GM13977 (cell line): Measurements from ENCODE around the gene ICOSLG.
"Not testable (repeated sequence)": the region's sequence is repeated elsewhere in the genome, so short reads cannot be mapped to it uniquely, and the experiment has no call there.

Source experiments
- DNase-seq: peaks from one replicate; pipeline ENCODE4 v3.0.0; 2012; ENCODE audit warnings: low spot score
- CTCF ChIP-seq: IDR thresholded peaks from 2 replicates; pipeline ENCODE4 v1.5.1; 2012; ENCODE audit warnings: mild to moderate bottlenecking, control low read depth; ENCODE audit not compliant: insufficient read depth; ENCODE audit errors: extremely low read depth, missing control alignments
- in situ Hi-C: fragments of 300-500 bp; cut with MboI; formaldehyde crosslinking; loops from one replicate; pipeline ENCODE4 v1.12.0; 2022; ENCODE audit warnings: low sequenced_read_pairs, low pct_unique_long_range_greater_than_20kb, mixed read lengths, inconsistent platforms; ENCODE audit not compliant: unreplicated experiment

ICOSLG gene

GRCh38 chr21:44240842-44241241 is at the start of gene ICOSLG:
Gene ICOSLG, minus strand, starts transcription at chr21:44240943. Its CDS starts 126 bp downstream, at chr21:44240817.
- DNase-seq, in situ Hi-C loops: not testable (repeated sequence)

- TF ChIP-seq CTCF = no peak
- DNase-seq = no peak
- in situ Hi-C loops = loop anchor here (25.0 kb wide), 1 partner anchor 202 kb away; no protein-coding TSS in a partner anchor
These were observed 48.8 kb upstream of the ICOSLG start for GRCh38 chr21:44289381-44290010.

- no peak for TF ChIP-seq CTCF
- no peak for DNase-seq
- in situ Hi-C loops = loop anchor here (25.0 kb wide), 1 partner anchor 201 kb away; no protein-coding TSS in a partner anchor
These were observed 47.7 kb upstream of the ICOSLG start for GRCh38 chr21:44288251-44289110.

- in situ Hi-C loops = loop anchor here (25.0 kb wide), 1 partner anchor 200 kb away; no protein-coding TSS in a partner anchor
- TF ChIP-seq CTCF = no peak
- no peak for DNase-seq
These were observed 46.2 kb upstream of the ICOSLG start for GRCh38 chr21:44286716-44287632.

- no peak for DNase-seq
- no peak for TF ChIP-seq CTCF
- in situ Hi-C loops = loop anchor here (25.0 kb wide), 1 partner anchor 199 kb away; no protein-coding TSS in a partner anchor
These were observed 45.5 kb upstream of the ICOSLG start for GRCh38 chr21:44286086-44286715.

GRCh38 chr21:44285138-44285992 is 44.6 kb upstream of the ICOSLG start, which contains the start of gene AIRE:
Gene AIRE, plus strand, starts transcription at chr21:44285876. Its CDS starts 131 bp downstream, at chr21:44286007.
- no peak for DNase-seq
- in situ Hi-C loops = loop anchor here (25.0 kb wide), 1 partner anchor 198 kb away; no protein-coding TSS in a partner anchor
- TF ChIP-seq CTCF = no peak
